Measurements from ENCODE around the gene MSI1.

Gene MSI1

GRCh38 chr12:120367924-120368788 lies 808 bp downstream of the MSI1 start:
- Mint-ChIP-seq H3K4me3 (no peak overlapping the region), H3K36me3 (ENCODE audit: low read depth) (no peaks in the 10 kb centered on the region), H3K27ac (no peak overlapping the region), H3K4me1 (ENCODE audit: low read depth) (peaks cover 7% of the 10 kb centered on the region), H3K9me3 (no peaks in the 10 kb centered on the region), H3K27me3 (peaks cover 84% of the 10 kb centered on the region)
- intact Hi-C loops (cut with micrococcal nuclease) = no loop called here

- peaks cover 84% of the 10 kb centered on the region for H3K27me3 Mint-ChIP-seq
- H3K4me1 Mint-ChIP-seq (ENCODE audit: low read depth) = peaks cover 7% of the 10 kb centered on the region
- H3K9me3 Mint-ChIP-seq = no peaks in the 10 kb centered on the region
- H3K4me3 Mint-ChIP-seq = no peak overlapping the region
- no peaks in the 10 kb centered on the region for H3K36me3 Mint-ChIP-seq (ENCODE audit: low read depth)
- intact Hi-C loops (cut with micrococcal nuclease) = no loop called here
- no peak overlapping the region for H3K27ac Mint-ChIP-seq
These were observed 1.6 kb downstream of the MSI1 start for GRCh38 chr12:120367233-120367923.

GRCh38 chr12:120366845-120367232 lies 2.1 kb downstream of the MSI1 start:
- H3K4me1 Mint-ChIP-seq (ENCODE audit: low read depth) = peaks cover 9% of the 10 kb centered on the region
- H3K9me3 Mint-ChIP-seq = no peaks in the 10 kb centered on the region
- peaks cover 85% of the 10 kb centered on the region for H3K27me3 Mint-ChIP-seq

GRCh38 chr12:120366341-120366705 lies 2.6 kb downstream of the MSI1 start:
- H3K4me1 Mint-ChIP-seq (ENCODE audit: low read depth) = peaks cover 13% of the 10 kb centered on the region
- peaks cover 83% of the 10 kb centered on the region for H3K27me3 Mint-ChIP-seq
- intact Hi-C loops (cut with micrococcal nuclease) = no loop called here
- H3K9me3 Mint-ChIP-seq = no peaks in the 10 kb centered on the region
- no peak overlapping the region for H3K27ac Mint-ChIP-seq
- H3K4me3 Mint-ChIP-seq = no peak overlapping the region
- no peaks in the 10 kb centered on the region for H3K36me3 Mint-ChIP-seq (ENCODE audit: low read depth)

More at GRCh38 chr12:120366845-120367232, 2.1 kb downstream of the MSI1 start:
- Mint-ChIP-seq H3K36me3 (ENCODE audit: low read depth) (no peaks in the 10 kb centered on the region), H3K27ac (no peak overlapping the region), H3K4me3 (no peak overlapping the region)
- intact Hi-C loops (cut with micrococcal nuclease) = no loop called here

GRCh38 chr12:120365675-120366340 lies 3.2 kb downstream of the MSI1 start:
- H3K36me3 Mint-ChIP-seq (ENCODE audit: low read depth) = no peaks in the 10 kb centered on the region
- H3K4me1 Mint-ChIP-seq (ENCODE audit: low read depth) = peaks cover 13% of the 10 kb centered on the region
- H3K9me3 Mint-ChIP-seq = no peaks in the 10 kb centered on the region
- H3K27me3 Mint-ChIP-seq = peaks cover 83% of the 10 kb centered on the region
- intact Hi-C loops (cut with micrococcal nuclease) = no loop called here
- H3K27ac Mint-ChIP-seq = no peak overlapping the region
- H3K4me3 Mint-ChIP-seq = no peak overlapping the region

- intact Hi-C loops (cut with micrococcal nuclease) = no loop called here
- no peaks in the 10 kb centered on the region for H3K9me3 Mint-ChIP-seq
- H3K4me1 Mint-ChIP-seq (ENCODE audit: low read depth) = peaks cover 8% of the 10 kb centered on the region
- no peaks in the 10 kb centered on the region for H3K36me3 Mint-ChIP-seq (ENCODE audit: low read depth)
- H3K27me3 Mint-ChIP-seq = peaks cover 82% of the 10 kb centered on the region
- H3K4me3 Mint-ChIP-seq = no peak overlapping the region
- H3K27ac Mint-ChIP-seq = no peak overlapping the region
These were observed 4.5 kb downstream of the MSI1 start for GRCh38 chr12:120364487-120364886.

GRCh38 chr12:120363274-120363855 lies 5.6 kb downstream of the MSI1 start:
- no peaks in the 10 kb centered on the region for H3K36me3 Mint-ChIP-seq (ENCODE audit: low read depth)
- no peak overlapping the region for H3K4me3 Mint-ChIP-seq
- H3K27me3 Mint-ChIP-seq = peaks cover 91% of the 10 kb centered on the region
- no peak overlapping the region for H3K27ac Mint-ChIP-seq
- peaks cover 6% of the 10 kb centered on the region for H3K4me1 Mint-ChIP-seq (ENCODE audit: low read depth)
- no peaks in the 10 kb centered on the region for H3K9me3 Mint-ChIP-seq
- intact Hi-C loops (cut with micrococcal nuclease) = no loop called here

- Mint-ChIP-seq H3K27me3 (peaks cover 93% of the 10 kb centered on the region), H3K4me1 (ENCODE audit: low read depth) (peaks cover 6% of the 10 kb centered on the region)
These were observed 6.3 kb downstream of the MSI1 start for GRCh38 chr12:120362516-120363273.

GRCh38 chr12:120361506-120362208 lies 7.3 kb downstream of the MSI1 start:
- Mint-ChIP-seq H3K4me3 (no peak overlapping the region), H3K27ac (no peak overlapping the region), H3K27me3 (peaks cover 89% of the 10 kb centered on the region), H3K36me3 (ENCODE audit: low read depth) (no peaks in the 10 kb centered on the region), H3K4me1 (ENCODE audit: low read depth) (peaks cover 6% of the 10 kb centered on the region), H3K9me3 (no peaks in the 10 kb centered on the region)
- intact Hi-C loops (cut with micrococcal nuclease) = no loop called here

More at GRCh38 chr12:120362516-120363273, 6.3 kb downstream of the MSI1 start:
- H3K9me3 Mint-ChIP-seq = no peaks in the 10 kb centered on the region
- H3K36me3 Mint-ChIP-seq (ENCODE audit: low read depth) = no peaks in the 10 kb centered on the region
- intact Hi-C loops (cut with micrococcal nuclease) = no loop called here
- no peak overlapping the region for H3K27ac Mint-ChIP-seq
- no peak overlapping the region for H3K4me3 Mint-ChIP-seq

GRCh38 chr12:120359128-120359527 lies 9.8 kb downstream of the MSI1 start:
- Mint-ChIP-seq H3K9me3 (no peaks in the 10 kb centered on the region), H3K4me3 (no peak overlapping the region), H3K27ac (no peak overlapping the region), H3K27me3 (peaks cover 74% of the 10 kb centered on the region), H3K36me3 (ENCODE audit: low read depth) (no peaks in the 10 kb centered on the region), H3K4me1 (ENCODE audit: low read depth) (peaks cover 6% of the 10 kb centered on the region)
- intact Hi-C loops (cut with micrococcal nuclease) = no loop called here

GRCh38 chr12:120358412-120359100 lies 10.4 kb downstream of the MSI1 start:
- Mint-ChIP-seq H3K4me1 (ENCODE audit: low read depth) (peaks cover 6% of the 10 kb centered on the region), H3K36me3 (ENCODE audit: low read depth) (no peaks in the 10 kb centered on the region), H3K27me3 (peaks cover 70% of the 10 kb centered on the region), H3K27ac (no peak overlapping the region), H3K4me3 (no peak overlapping the region), H3K9me3 (no peaks in the 10 kb centered on the region)
- intact Hi-C loops (cut with micrococcal nuclease) = no loop called here

GRCh38 chr12:120357104-120357503 lies 11.9 kb downstream of the MSI1 start:
- H3K27me3 Mint-ChIP-seq = peaks cover 60% of the 10 kb centered on the region

More at GRCh38 chr12:120357104-120357503, 11.9 kb downstream of the MSI1 start:
- no peak overlapping the region for H3K27ac Mint-ChIP-seq
- no peak overlapping the region for H3K4me3 Mint-ChIP-seq
- H3K36me3 Mint-ChIP-seq (ENCODE audit: low read depth) = no peaks in the 10 kb centered on the region
- no peaks in the 10 kb centered on the region for H3K9me3 Mint-ChIP-seq
- H3K4me1 Mint-ChIP-seq (ENCODE audit: low read depth) = peaks cover 6% of the 10 kb centered on the region
- intact Hi-C loops (cut with micrococcal nuclease) = loop anchor here (2.0 kb wide), 1 partner anchor 110 kb away; no protein-coding TSS in a partner anchor

All from dendritic cell treated with granulocyte-macrophage colony-stimulating factor and Interleukin-4, amounts not matched to agents 40 ng/mL and 50 ng/mL, for 4 days (primary cell).